Measurements from ENCODE around the gene DNAL4. TPM values are rescaled to one million over a fixed set of nuclear protein-coding genes. Genes with fewer than 3 reads are reported as not detected.

DNAL4 gene
- total RNA-seq, 2 experiments from 2014 or later, result 5.9 to 8.0 TPM

- intact Hi-C loops (cut with micrococcal nuclease), result no loop called here
- no peak overlapping the region for H3K27ac Mint-ChIP-seq
- H3K4me1 Mint-ChIP-seq (ENCODE audit: low read depth), result peaks cover 2% of the 10 kb centered on the region
- H3K36me3 Mint-ChIP-seq (ENCODE audit: low read depth), result no peaks in the 10 kb centered on the region
- DNase-seq, result no peak
- H3K27me3 Mint-ChIP-seq (ENCODE audit: low read depth), result no peaks in the 10 kb centered on the region
- no peak overlapping the region for H3K4me3 Mint-ChIP-seq
- CTCF ChIA-PET, result interaction anchor here (0.6 kb wide), 1 partner anchor 500 kb away, joined by 3 read pairs; no protein-coding TSS in a partner anchor
- no peaks in the 10 kb centered on the region for H3K9me3 Mint-ChIP-seq
Measured at GRCh38 chr22:38833061-38833460, 39.1 kb upstream of the DNAL4 start.

GRCh38 chr22:38832005-38832978 is 38.3 kb upstream of the DNAL4 start:
- Mint-ChIP-seq H3K27ac (no peak overlapping the region), H3K27me3 (ENCODE audit: low read depth) (no peaks in the 10 kb centered on the region), H3K36me3 (ENCODE audit: low read depth) (no peaks in the 10 kb centered on the region), H3K4me1 (ENCODE audit: low read depth) (peaks cover 1% of the 10 kb centered on the region), H3K4me3 (no peak overlapping the region), H3K9me3 (no peaks in the 10 kb centered on the region)
- CTCF ChIA-PET, result no interaction called here
- intact Hi-C loops (cut with micrococcal nuclease), result no loop called here
- no peak for DNase-seq

- no peaks in the 10 kb centered on the region for H3K36me3 Mint-ChIP-seq (ENCODE audit: low read depth)
- H3K27ac Mint-ChIP-seq, result no peak overlapping the region
- H3K9me3 Mint-ChIP-seq, result no peaks in the 10 kb centered on the region
- CTCF ChIA-PET, result interaction anchor here (0.6 kb wide), 1 partner anchor 68 kb away, joined by 4 read pairs; no protein-coding TSS in a partner anchor
- DNase-seq, result no peak
- no peaks in the 10 kb centered on the region for H3K4me1 Mint-ChIP-seq (ENCODE audit: low read depth)
- H3K4me3 Mint-ChIP-seq, result no peak overlapping the region
- intact Hi-C loops (cut with micrococcal nuclease), result no loop called here
- no peaks in the 10 kb centered on the region for H3K27me3 Mint-ChIP-seq (ENCODE audit: low read depth)
Measured at GRCh38 chr22:38831166-38831945, 37.4 kb upstream of the DNAL4 start.

- intact Hi-C loops (cut with micrococcal nuclease), result no loop called here
- H3K27me3 Mint-ChIP-seq (ENCODE audit: low read depth), result no peaks in the 10 kb centered on the region
- H3K36me3 Mint-ChIP-seq (ENCODE audit: low read depth), result no peaks in the 10 kb centered on the region
- H3K4me3 Mint-ChIP-seq, result no peak overlapping the region
- CTCF ChIA-PET, result no interaction called here
- no peak for DNase-seq
- H3K27ac Mint-ChIP-seq, result no peak overlapping the region
- H3K9me3 Mint-ChIP-seq, result no peaks in the 10 kb centered on the region
- no peaks in the 10 kb centered on the region for H3K4me1 Mint-ChIP-seq (ENCODE audit: low read depth)
Measured at GRCh38 chr22:38830845-38831108, 36.8 kb upstream of the DNAL4 start.

GRCh38 chr22:38830026-38830844 is 36.3 kb upstream of the DNAL4 start:
- intact Hi-C loops (cut with micrococcal nuclease), result no loop called here
- Mint-ChIP-seq H3K27me3 (ENCODE audit: low read depth) (no peaks in the 10 kb centered on the region), H3K27ac (no peak overlapping the region), H3K9me3 (no peaks in the 10 kb centered on the region), H3K4me1 (ENCODE audit: low read depth) (no peaks in the 10 kb centered on the region), H3K4me3 (no peak overlapping the region), H3K36me3 (ENCODE audit: low read depth) (no peaks in the 10 kb centered on the region)
- CTCF ChIA-PET, result interaction anchor here (0.9 kb wide), 1 partner anchor 62 kb away, joined by 4 read pairs; no protein-coding TSS in a partner anchor
- DNase-seq, result no peak

- intact Hi-C loops (cut with micrococcal nuclease), result no loop called here
- no peak for DNase-seq
- Mint-ChIP-seq H3K9me3 (no peaks in the 10 kb centered on the region), H3K27me3 (ENCODE audit: low read depth) (no peaks in the 10 kb centered on the region), H3K36me3 (ENCODE audit: low read depth) (no peaks in the 10 kb centered on the region), H3K4me1 (ENCODE audit: low read depth) (no peaks in the 10 kb centered on the region), H3K4me3 (no peak overlapping the region), H3K27ac (no peak overlapping the region)
- CTCF ChIA-PET, result interaction anchor here (0.9 kb wide), 1 partner anchor 61 kb away, joined by 4 read pairs; no protein-coding TSS in a partner anchor
Measured at GRCh38 chr22:38829485-38829884, 35.5 kb upstream of the DNAL4 start.

- CTCF ChIA-PET, result interaction anchor here (0.9 kb wide), 1 partner anchor 60 kb away, joined by 4 read pairs; no protein-coding TSS in a partner anchor
- Mint-ChIP-seq H3K27ac (no peak overlapping the region), H3K4me3 (no peak overlapping the region), H3K27me3 (ENCODE audit: low read depth) (no peaks in the 10 kb centered on the region), H3K9me3 (no peaks in the 10 kb centered on the region), H3K4me1 (ENCODE audit: low read depth) (no peaks in the 10 kb centered on the region), H3K36me3 (ENCODE audit: low read depth) (no peaks in the 10 kb centered on the region)
- intact Hi-C loops (cut with micrococcal nuclease), result no loop called here
- DNase-seq, result no peak
Measured at GRCh38 chr22:38828616-38829205, 34.8 kb upstream of the DNAL4 start.

- no peak for DNase-seq
- CTCF ChIA-PET, result interaction anchor here (1.3 kb wide), 1 partner anchor 42 kb away, joined by 4 read pairs; no protein-coding TSS in a partner anchor
- H3K36me3 Mint-ChIP-seq (ENCODE audit: low read depth), result no peaks in the 10 kb centered on the region
- H3K27me3 Mint-ChIP-seq (ENCODE audit: low read depth), result no peaks in the 10 kb centered on the region
- no peaks in the 10 kb centered on the region for H3K9me3 Mint-ChIP-seq
- intact Hi-C loops (cut with micrococcal nuclease), result no loop called here
- H3K27ac Mint-ChIP-seq, result no peak overlapping the region
- H3K4me1 Mint-ChIP-seq (ENCODE audit: low read depth), result no peaks in the 10 kb centered on the region
- no peak overlapping the region for H3K4me3 Mint-ChIP-seq
Measured at GRCh38 chr22:38828191-38828590, 34.2 kb upstream of the DNAL4 start.

GRCh38 chr22:38827510-38827909 is 33.6 kb upstream of the DNAL4 start:
- no peaks in the 10 kb centered on the region for H3K4me1 Mint-ChIP-seq (ENCODE audit: low read depth)
- no peak overlapping the region for H3K27ac Mint-ChIP-seq
- no peaks in the 10 kb centered on the region for H3K27me3 Mint-ChIP-seq (ENCODE audit: low read depth)
- DNase-seq, result no peak
- intact Hi-C loops (cut with micrococcal nuclease), result no loop called here
- H3K9me3 Mint-ChIP-seq, result no peaks in the 10 kb centered on the region
- H3K4me3 Mint-ChIP-seq, result no peak overlapping the region
- CTCF ChIA-PET, result interaction anchor here (1.3 kb wide), 1 partner anchor 43 kb away, joined by 4 read pairs; no protein-coding TSS in a partner anchor
- H3K36me3 Mint-ChIP-seq (ENCODE audit: low read depth), result no peaks in the 10 kb centered on the region

GRCh38 chr22:38826801-38827200 is 32.9 kb upstream of the DNAL4 start:
- no peaks in the 10 kb centered on the region for H3K36me3 Mint-ChIP-seq (ENCODE audit: low read depth)
- H3K4me1 Mint-ChIP-seq (ENCODE audit: low read depth), result no peaks in the 10 kb centered on the region
- H3K4me3 Mint-ChIP-seq, result no peak overlapping the region
- H3K9me3 Mint-ChIP-seq, result no peaks in the 10 kb centered on the region
- H3K27ac Mint-ChIP-seq, result no peak overlapping the region
- no peak for DNase-seq
- no peaks in the 10 kb centered on the region for H3K27me3 Mint-ChIP-seq (ENCODE audit: low read depth)
- CTCF ChIA-PET, result interaction anchor here (1.3 kb wide), 1 partner anchor 43 kb away, joined by 4 read pairs; no protein-coding TSS in a partner anchor
- intact Hi-C loops (cut with micrococcal nuclease), result no loop called here

GRCh38 chr22:38826386-38826785 is 32.4 kb upstream of the DNAL4 start:
- DNase-seq, result no peak
- Mint-ChIP-seq H3K4me3 (no peak overlapping the region), H3K9me3 (no peaks in the 10 kb centered on the region), H3K27me3 (ENCODE audit: low read depth) (no peaks in the 10 kb centered on the region), H3K27ac (no peak overlapping the region), H3K4me1 (ENCODE audit: low read depth) (no peaks in the 10 kb centered on the region), H3K36me3 (ENCODE audit: low read depth) (no peaks in the 10 kb centered on the region)
- CTCF ChIA-PET, result no interaction called here
- intact Hi-C loops (cut with micrococcal nuclease), result no loop called here

- Mint-ChIP-seq H3K4me1 (ENCODE audit: low read depth) (no peaks in the 10 kb centered on the region), H3K36me3 (ENCODE audit: low read depth) (no peaks in the 10 kb centered on the region), H3K9me3 (no peaks in the 10 kb centered on the region), H3K4me3 (no peak overlapping the region), H3K27ac (no peak overlapping the region), H3K27me3 (ENCODE audit: low read depth) (no peaks in the 10 kb centered on the region)
- intact Hi-C loops (cut with micrococcal nuclease), result no loop called here
- DNase-seq, result peak; percentile 72
- CTCF ChIA-PET, result no interaction called here
Measured at GRCh38 chr22:38824585-38824984, 30.6 kb upstream of the DNAL4 start.
